ENCODE results near the gene SLCO4A1.

The SLCO4A1 gene

DNA sequence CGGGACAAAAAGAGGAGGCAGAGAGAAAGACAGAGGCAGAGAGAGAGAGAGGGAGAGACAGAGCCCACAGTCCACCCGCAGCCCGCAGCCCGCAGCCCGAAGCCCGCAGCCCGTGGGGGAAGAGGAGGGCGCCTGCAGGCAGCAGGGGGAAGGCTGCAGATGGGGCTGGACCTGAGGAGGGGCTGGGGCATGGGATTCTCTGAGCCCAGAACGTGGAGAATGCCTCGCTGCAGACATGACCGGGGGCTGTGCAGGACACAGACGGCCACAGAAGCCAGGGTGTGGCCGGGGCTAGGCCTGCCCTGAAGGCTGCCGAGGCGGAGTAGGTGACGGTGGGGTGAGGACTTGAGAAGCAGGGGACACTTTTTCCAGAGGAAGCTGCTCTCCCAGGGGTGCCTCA is 6.5 kb upstream of the SLCO4A1 start:
- H3K27ac Mint-ChIP-seq: no peak overlapping the region
- H3K9me3 Mint-ChIP-seq: no peaks in the 10 kb centered on the region
- H3K27me3 Mint-ChIP-seq (ENCODE audit: low read depth): peaks cover 46% of the 10 kb centered on the region
- H3K4me1 Mint-ChIP-seq (ENCODE audit: low read depth): peaks cover 20% of the 10 kb centered on the region
- no peak overlapping the region for H3K4me3 Mint-ChIP-seq
- H3K36me3 Mint-ChIP-seq (ENCODE audit: low read depth): no peaks in the 10 kb centered on the region

DNA sequence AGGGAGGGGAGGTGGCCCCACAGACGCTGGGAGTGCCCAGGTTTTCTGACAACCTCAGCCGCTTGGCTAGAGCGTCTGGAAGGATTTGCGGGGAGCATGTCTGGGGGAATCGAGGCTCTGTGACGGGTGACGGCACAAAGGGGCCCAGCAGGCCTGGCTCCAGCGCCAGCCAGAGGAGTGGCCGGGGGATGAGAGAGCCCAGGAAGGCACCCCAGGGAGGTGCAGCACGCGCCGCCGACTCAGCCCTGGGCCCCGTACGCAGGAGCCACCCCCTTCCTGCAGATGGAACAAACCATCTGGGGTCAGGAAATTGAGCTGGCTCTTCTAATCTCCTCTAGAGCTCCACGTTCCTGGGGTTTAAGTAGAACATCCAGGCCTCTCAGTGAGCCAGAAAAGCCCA is 5.9 kb upstream of the SLCO4A1 start:
- Mint-ChIP-seq H3K27me3 (ENCODE audit: low read depth) (peaks cover 46% of the 10 kb centered on the region), H3K27ac (no peak overlapping the region), H3K36me3 (ENCODE audit: low read depth) (no peaks in the 10 kb centered on the region), H3K9me3 (no peaks in the 10 kb centered on the region), H3K4me1 (ENCODE audit: low read depth) (peaks cover 22% of the 10 kb centered on the region), H3K4me3 (no peak overlapping the region)

DNA sequence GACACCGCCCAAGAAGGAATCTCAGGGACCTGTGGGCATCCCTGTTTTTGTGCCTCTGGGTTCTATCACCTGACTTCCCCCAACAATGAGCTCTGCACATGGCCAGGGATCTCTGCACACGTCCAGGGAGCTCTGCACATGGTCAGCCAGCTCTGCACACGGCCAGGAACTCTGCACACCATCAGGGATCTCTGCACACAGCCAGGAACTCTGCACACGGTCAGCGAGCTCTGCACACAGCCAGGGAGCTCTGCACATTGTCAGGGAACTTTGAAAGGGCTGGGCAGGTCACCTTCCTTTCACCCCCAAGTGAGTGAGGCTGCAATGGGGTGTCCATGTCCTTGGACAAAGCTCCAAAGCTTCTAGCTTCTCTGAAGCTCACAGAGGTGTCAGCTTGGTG is 5.2 kb upstream of the SLCO4A1 start:
- peaks cover 22% of the 10 kb centered on the region for H3K4me1 Mint-ChIP-seq (ENCODE audit: low read depth)
- H3K9me3 Mint-ChIP-seq: no peaks in the 10 kb centered on the region
- H3K36me3 Mint-ChIP-seq (ENCODE audit: low read depth): no peaks in the 10 kb centered on the region
- H3K27me3 Mint-ChIP-seq (ENCODE audit: low read depth): peaks cover 43% of the 10 kb centered on the region
- no peak overlapping the region for H3K27ac Mint-ChIP-seq
- H3K4me3 Mint-ChIP-seq: no peak overlapping the region

DNA sequence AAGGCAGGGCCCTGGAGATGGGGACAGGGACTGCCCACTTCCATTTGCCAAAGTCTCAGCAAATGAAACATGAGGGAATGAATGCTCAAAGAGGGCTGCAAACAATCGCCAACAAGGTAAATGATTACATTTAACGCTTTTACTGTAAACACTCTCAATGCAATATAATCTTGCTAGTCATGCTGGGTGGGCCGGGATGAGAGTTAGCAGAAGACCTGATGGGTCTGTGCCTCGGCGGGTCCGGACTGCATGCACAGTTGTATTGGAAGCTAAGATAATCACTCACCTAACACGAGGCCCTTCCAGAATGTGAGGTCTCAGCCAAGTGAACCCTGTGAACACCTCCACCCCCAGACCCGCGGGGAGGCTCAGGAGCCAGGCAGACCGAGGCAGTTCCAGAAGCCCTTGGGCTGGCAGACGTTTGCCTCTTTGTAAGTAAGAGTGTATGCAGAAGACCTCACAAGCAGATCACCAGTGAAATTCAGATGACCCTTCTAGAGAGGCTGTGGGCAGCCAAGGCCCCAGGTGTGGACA is 4.7 kb upstream of the SLCO4A1 start:
- H3K4me1 Mint-ChIP-seq (ENCODE audit: low read depth): peaks cover 19% of the 10 kb centered on the region
- H3K4me3 Mint-ChIP-seq: no peak overlapping the region
- H3K27ac Mint-ChIP-seq: no peak overlapping the region
- H3K9me3 Mint-ChIP-seq: no peaks in the 10 kb centered on the region
- no peaks in the 10 kb centered on the region for H3K36me3 Mint-ChIP-seq (ENCODE audit: low read depth)
- peaks cover 40% of the 10 kb centered on the region for H3K27me3 Mint-ChIP-seq (ENCODE audit: low read depth)

DNA sequence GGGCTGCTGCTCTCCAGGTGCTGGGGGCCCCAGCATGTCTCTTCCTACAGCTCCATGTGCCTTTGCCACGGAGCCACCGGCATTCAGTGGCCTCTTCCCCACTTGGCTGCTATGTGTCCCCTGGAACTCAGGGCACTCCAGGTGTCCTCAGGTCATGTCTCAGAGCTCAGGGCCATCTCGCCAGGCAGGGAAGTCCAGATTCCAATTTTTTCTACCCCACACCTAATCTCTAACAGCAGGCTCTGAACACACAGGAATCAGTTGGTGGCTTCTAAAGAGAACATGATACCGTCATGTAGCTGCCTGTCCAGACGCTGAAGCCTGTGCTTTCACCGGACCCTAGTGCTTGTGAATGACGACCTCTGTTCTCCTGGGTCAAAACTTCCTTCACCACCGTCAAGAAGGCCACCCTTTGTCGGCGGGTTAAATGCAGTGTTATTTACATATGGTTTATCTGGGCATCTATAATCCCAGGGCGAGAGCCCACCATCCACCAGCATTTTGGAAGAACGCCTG is 4.2 kb upstream of the SLCO4A1 start:
- Mint-ChIP-seq H3K4me3 (no peak overlapping the region), H3K36me3 (ENCODE audit: low read depth) (no peaks in the 10 kb centered on the region), H3K27ac (no peak overlapping the region), H3K4me1 (ENCODE audit: low read depth) (peaks cover 15% of the 10 kb centered on the region), H3K27me3 (ENCODE audit: low read depth) (peaks cover 35% of the 10 kb centered on the region), H3K9me3 (no peaks in the 10 kb centered on the region)

DNA sequence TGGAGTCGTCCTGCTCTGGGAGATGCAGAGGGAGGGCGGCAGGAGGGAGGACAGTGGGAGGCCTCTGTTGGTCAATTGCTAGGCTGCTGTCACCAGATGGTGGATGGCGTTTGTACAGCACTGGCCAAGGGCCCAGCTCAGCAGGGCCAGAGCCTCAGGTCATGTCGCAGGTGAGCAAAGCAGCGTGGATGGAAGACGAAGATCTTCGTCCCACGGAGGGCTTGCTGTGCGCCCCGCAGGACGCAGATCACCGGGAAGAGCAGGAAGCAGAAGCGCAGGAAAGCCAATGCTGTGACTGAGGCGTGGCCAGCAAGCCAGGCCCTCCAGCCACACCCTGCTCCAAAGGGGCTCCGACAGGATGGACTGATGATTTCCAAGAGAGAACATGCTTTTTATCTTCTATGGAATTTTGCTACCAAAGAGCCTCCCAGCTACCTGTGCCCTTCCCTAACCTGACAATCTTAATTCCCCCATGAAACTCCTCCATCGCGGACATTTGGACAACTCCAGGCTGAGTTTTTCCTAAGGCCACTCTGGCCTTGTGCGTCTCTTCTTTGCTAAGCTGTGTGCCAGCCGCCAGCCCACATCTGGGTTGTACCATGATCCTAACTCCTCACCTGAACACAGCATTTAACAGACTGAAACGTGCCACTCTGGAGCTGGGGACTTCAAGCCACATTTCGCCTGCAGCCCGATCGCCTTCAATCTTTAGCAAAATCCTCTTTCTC is 3.5 kb upstream of the SLCO4A1 start:
- H3K27me3 Mint-ChIP-seq (ENCODE audit: low read depth): peaks cover 30% of the 10 kb centered on the region
- H3K36me3 Mint-ChIP-seq (ENCODE audit: low read depth): no peaks in the 10 kb centered on the region
- no peak overlapping the region for H3K4me3 Mint-ChIP-seq
- no peak overlapping the region for H3K27ac Mint-ChIP-seq
- H3K9me3 Mint-ChIP-seq: no peaks in the 10 kb centered on the region
- H3K4me1 Mint-ChIP-seq (ENCODE audit: low read depth): peaks cover 15% of the 10 kb centered on the region

DNA sequence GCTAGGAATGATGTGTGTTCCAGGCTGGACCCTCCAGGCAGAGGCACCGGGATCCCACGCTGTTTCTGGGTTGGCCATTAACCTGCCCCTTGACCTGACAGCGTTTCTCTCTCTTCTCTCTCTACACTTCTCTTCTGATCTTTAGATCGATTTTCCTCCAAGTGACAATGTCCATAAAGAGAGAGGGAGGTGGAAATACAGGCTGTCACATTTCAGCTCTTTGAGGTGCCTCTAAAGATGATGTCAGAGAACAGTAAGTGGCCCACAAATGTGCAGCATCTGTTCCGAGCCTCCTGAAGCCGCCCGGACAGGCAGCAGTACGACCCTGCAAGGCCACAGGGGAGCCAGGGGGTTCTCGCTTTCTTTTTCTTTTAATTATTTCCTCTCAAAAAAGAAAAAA is 2.5 kb upstream of the SLCO4A1 start:
- Mint-ChIP-seq H3K36me3 (ENCODE audit: low read depth) (no peaks in the 10 kb centered on the region), H3K4me1 (ENCODE audit: low read depth) (peaks cover 18% of the 10 kb centered on the region), H3K9me3 (no peaks in the 10 kb centered on the region), H3K27ac (no peak overlapping the region), H3K27me3 (ENCODE audit: low read depth) (peaks cover 30% of the 10 kb centered on the region), H3K4me3 (no peak overlapping the region)

DNA sequence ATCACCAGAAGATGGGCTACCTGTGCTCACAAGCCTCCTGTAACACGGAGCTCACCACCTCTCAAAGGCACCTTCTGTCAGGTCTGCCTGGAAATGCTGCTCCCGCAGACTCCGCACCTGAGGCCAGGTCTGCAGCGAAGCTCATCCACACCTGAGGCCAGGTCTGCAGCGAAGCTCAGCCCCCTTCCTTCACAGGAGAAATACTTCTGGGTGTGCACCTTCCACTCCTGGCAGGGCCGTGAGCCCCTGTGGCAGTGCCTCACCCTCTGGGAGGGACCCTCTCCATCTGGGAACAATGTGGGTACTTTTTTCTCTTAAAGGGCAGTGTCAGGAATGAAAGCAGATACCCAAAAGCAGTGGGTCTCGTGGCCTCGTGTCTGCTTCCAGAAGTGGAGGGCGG is 1.4 kb upstream of the SLCO4A1 start:
- Mint-ChIP-seq H3K4me3 (no peak overlapping the region), H3K4me1 (ENCODE audit: low read depth) (peaks cover 21% of the 10 kb centered on the region), H3K9me3 (no peaks in the 10 kb centered on the region), H3K27me3 (ENCODE audit: low read depth) (peaks cover 26% of the 10 kb centered on the region), H3K27ac (no peak overlapping the region), H3K36me3 (ENCODE audit: low read depth) (no peaks in the 10 kb centered on the region)

DNA sequence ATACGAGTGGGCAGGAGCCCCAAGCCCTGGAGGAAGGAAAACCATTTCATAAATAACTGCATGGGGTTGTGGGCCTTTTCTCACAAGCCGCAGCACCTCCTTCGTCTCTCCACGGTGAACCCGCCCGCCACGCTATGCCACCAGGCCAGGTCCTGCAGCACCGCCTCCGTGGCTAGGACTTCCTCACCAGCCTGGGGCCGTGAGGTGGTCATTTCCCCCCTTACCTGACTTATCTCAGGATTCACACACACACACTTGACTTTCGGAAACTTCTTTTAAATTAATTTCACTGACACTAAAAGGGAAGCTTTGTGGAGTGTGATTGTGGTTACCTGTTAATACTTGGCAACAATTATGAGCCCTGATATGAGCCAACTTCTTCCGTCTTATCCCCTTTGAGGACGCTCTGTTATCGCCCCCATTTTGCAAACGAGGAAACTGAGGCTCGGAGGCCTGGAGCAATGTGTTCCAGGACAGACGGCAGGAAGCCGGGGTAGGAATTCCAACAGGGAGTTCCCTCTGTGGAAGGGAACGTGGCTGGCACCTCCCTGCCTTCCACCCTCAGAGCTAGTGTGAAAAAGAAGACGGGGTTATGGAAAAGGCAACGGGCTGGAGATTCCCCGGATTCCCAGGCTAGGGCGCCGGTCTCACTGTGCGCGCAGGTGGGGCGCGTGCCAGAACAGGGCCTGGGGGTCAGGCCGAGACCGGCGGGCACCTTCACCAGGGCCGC is 817 bp upstream of the SLCO4A1 start:
- Mint-ChIP-seq H3K9me3 (no peaks in the 10 kb centered on the region), H3K36me3 (ENCODE audit: low read depth) (no peaks in the 10 kb centered on the region), H3K4me3 (peak overlapping the region; percentile 73), H3K27me3 (ENCODE audit: low read depth) (peaks cover 20% of the 10 kb centered on the region), H3K4me1 (ENCODE audit: low read depth) (peaks cover 16% of the 10 kb centered on the region), H3K27ac (peak overlapping the region; percentile 31)

DNA sequence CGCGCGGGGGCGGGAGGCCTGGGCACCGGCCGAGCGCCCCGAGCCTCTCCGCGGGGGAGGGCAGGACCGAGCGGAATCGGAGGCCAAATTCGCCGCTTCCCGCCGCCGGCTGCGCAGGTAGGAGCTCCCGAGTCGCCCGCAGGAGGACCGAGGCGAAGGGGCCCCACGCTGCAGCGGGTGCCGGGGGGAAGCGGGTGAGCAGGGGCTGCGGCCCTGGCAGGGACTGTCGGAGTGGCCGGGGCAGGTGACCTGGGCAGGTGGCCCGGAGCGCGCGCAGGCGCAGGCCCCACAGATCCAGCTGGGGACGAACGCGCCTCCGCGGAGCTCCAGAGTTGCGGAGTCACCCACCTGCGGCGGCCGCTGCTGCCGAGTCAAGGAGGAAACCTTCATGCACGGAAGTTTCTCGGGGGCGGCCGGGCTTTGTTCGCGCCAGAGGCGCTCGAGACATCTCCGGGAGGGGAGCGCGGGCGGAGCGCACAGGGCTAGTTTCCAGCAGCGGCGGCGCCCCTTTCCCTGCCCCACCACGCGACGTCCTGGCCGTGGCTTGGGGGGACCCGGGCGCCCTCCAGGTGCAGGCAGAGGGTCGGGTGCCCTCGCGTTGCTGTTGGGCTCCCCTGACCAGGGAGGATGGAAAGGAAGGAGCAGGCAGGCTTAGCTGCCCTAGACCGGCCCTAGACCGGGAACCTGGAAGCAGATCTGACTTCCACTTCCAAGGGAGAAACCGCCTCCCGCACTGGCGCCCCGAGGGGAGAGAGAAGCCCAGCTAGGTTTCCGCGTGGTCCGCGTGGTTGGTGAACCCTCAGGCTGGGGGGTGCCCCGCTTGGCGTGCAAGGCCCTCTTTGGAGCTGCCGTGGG is 590 bp downstream of the SLCO4A1 start:
- Mint-ChIP-seq H3K9me3 (no peaks in the 10 kb centered on the region), H3K27me3 (ENCODE audit: low read depth) (peaks cover 16% of the 10 kb centered on the region), H3K4me1 (ENCODE audit: low read depth) (peaks cover 20% of the 10 kb centered on the region), H3K4me3 (peak overlapping the region; percentile 73), H3K27ac (no peak overlapping the region), H3K36me3 (ENCODE audit: low read depth) (peaks cover 4% of the 10 kb centered on the region)

DNA sequence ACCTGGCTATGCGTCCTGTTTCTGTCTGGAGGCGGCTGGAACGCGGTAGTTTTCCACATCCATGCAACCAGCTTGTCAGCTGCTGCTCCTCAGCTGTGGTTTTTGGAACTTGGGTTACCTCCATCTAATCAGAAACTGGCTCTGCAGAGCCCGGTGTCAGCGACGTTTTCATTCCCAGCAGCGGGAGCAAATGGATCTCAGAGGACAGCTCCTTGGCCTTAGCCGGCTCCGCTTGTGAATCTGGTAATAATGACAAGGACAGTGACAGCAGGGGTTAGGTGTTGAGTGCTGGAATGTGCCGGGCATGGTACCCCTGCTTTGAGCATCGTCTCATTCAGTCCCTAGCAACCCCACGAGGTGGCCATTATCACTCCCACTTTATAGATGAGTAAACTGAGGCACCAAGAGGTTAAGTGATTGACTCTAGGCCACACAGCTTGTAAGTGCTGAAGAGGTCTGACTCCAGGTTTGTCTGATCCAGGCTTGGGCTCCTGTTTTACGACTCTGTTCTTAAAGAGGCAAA is 1.3 kb downstream of the SLCO4A1 start:
- no peak overlapping the region for H3K27ac Mint-ChIP-seq
- peaks cover 20% of the 10 kb centered on the region for H3K4me1 Mint-ChIP-seq (ENCODE audit: low read depth)
- peaks cover 4% of the 10 kb centered on the region for H3K36me3 Mint-ChIP-seq (ENCODE audit: low read depth)
- peak overlapping the region; percentile 73 for H3K4me3 Mint-ChIP-seq
- H3K9me3 Mint-ChIP-seq: no peaks in the 10 kb centered on the region
- H3K27me3 Mint-ChIP-seq (ENCODE audit: low read depth): peaks cover 10% of the 10 kb centered on the region

DNA sequence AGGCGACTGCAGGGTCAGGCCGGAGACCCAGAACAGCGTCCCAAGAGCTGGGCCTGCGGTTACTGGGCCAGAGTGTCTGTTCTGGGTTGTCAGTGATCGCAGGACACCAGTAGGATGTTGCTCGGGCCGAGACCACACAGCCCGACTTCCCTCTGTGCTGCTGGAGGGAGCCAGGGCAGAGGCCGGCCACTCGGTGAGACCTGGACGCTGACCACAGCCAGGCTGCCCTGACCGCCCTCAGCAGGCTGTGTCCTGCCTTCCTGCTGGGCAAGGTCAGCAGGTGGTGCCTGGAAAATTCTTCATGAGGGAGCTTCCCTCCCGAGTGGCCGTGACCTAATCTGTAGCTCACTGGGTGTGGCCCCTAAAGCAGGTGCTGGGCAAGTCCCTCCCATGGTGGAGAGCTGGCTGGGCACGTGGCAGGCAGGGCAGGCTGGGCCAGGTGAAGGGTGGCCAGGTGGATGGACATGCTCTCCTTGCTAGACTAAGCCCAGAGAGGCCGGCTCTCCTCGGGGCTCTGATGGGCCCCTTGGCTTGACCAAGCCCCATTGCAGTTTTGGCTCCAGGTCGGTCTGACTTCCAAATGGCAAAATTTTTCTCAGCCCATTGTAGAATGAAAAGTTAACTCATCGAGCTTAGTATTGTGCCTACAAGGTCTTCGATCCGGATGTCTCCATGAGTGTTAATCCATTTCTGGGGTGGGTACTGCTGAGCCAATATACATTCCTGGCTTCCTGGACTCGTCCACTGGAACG is 1.9 kb downstream of the SLCO4A1 start:
- Mint-ChIP-seq H3K36me3 (ENCODE audit: low read depth) (peaks cover 4% of the 10 kb centered on the region), H3K4me1 (ENCODE audit: low read depth) (peaks cover 20% of the 10 kb centered on the region), H3K27ac (no peak overlapping the region), H3K4me3 (peak overlapping the region; percentile 73), H3K9me3 (no peaks in the 10 kb centered on the region), H3K27me3 (ENCODE audit: low read depth) (peaks cover 6% of the 10 kb centered on the region)

DNA sequence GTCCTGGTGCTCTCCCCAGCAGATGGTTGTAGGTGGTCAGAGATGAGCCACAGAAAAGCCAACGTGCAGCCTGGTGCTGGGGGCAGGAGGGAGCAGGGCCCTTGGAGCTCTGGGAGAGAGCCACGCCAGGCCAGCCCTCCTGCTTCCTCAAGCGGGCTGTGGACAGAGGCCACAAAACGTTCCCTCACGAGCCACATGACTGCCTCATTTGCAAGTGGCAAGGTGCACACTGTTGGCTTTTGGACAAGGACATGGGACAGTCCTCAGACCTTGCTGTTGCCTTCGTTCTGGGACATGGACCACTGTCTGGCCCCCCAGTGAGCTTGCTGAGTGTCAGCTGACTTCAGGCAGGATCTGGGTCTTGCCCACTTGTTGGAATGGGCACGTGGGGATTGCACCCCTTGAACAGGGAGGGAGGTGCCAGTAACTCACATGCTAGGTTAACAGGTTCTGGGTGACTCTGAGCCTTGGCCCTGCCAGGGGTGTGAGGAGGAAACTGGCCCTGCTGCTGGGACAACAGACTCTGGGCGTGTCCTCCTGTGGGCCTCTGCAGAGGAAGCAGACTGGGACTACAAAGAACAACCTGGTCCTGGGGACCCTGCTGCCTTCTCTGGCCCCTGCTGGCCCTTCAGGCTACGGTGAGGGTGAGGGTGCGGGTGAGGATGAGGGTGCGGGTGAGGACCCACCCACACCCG is 2.6 kb downstream of the SLCO4A1 start:
- peaks cover under 1% of the 10 kb centered on the region for H3K27me3 Mint-ChIP-seq (ENCODE audit: low read depth)
- no peaks in the 10 kb centered on the region for H3K9me3 Mint-ChIP-seq
- H3K4me3 Mint-ChIP-seq: peak overlapping the region; percentile 73
- peaks cover 4% of the 10 kb centered on the region for H3K36me3 Mint-ChIP-seq (ENCODE audit: low read depth)
- peaks cover 24% of the 10 kb centered on the region for H3K4me1 Mint-ChIP-seq (ENCODE audit: low read depth)
- H3K27ac Mint-ChIP-seq: peak overlapping the region; percentile 31
